ENCODE results near the gene VSTM2A. TPM values are rescaled to one million over a fixed set of nuclear protein-coding genes. Genes with fewer than 3 reads are reported as not detected.
"Not testable (repeated sequence)": the region's sequence is repeated elsewhere in the genome, so short reads cannot be mapped to it uniquely, and the experiment has no call there.

Gene VSTM2A
- total RNA-seq, result 10 to 100 TPM in 1 of 5 donors, under 1 TPM in 1, not detected in 3; 0.29 to 13.6 TPM
- polyA plus RNA-seq, result 1 to 10 TPM in 1 of 3 donors, under 1 TPM in 2; 0.23 to 5.8 (median 0.68) TPM
- long read RNA-seq, donor 1, partial matches to known transcripts, result 0 of 2 reads
- long read RNA-seq, donor 1, other reads (novel, unspliced or antisense), result 0 of 2 reads
- long read RNA-seq, donor 2, partial matches to known transcripts, result 0 of 3 reads
- long read RNA-seq, donor 2, other reads (novel, unspliced or antisense), result 0 of 3 reads
- long read RNA-seq, donor 3, transcript VSTM2A-201 (4 exons, 3,401 nt), result major isoform, 5 of 7 reads
- long read RNA-seq, donor 3, partial matches to known transcripts, result 0 of 7 reads
- long read RNA-seq, donor 3, other reads (novel, unspliced or antisense), result 0 of 7 reads
- long read RNA-seq, donor 4, result 0 reads
- long read RNA-seq, donor 5, transcript VSTM2A-201 (4 exons, 3,401 nt), result major isoform, 14 of 14 reads
- long read RNA-seq, donor 5, partial matches to known transcripts, result 0 of 14 reads
- long read RNA-seq, donor 5, other reads (novel, unspliced or antisense), result 0 of 14 reads
- long read RNA-seq, donor 6, transcript VSTM2A-201 (4 exons, 3,401 nt), result major isoform, 10 of 20 reads
- long read RNA-seq, donor 6, partial matches to known transcripts, result 8 of 20 reads
- long read RNA-seq, donor 6, other reads (novel, unspliced or antisense), result 0 of 20 reads
- long read RNA-seq, donor 7, result 0 reads
- long read RNA-seq, donor 8, transcript VSTM2A-201 (4 exons, 3,401 nt), result major isoform, 9 of 12 reads
- long read RNA-seq, donor 8, partial matches to known transcripts, result 0 of 12 reads
- long read RNA-seq, donor 8, other reads (novel, unspliced or antisense), result 0 of 12 reads
- long read RNA-seq, donor 9, partial matches to known transcripts, result 0 of 4 reads
- long read RNA-seq, donor 9, other reads (novel, unspliced or antisense), result 0 of 4 reads
- long read RNA-seq, donor 10, result 0 reads

GRCh38 chr7:54541669-54542625 lies at the start of gene VSTM2A:
VSTM2A (plus strand) TSS chr7:54542375; CDS start chr7:54542731, 356 bp downstream.
- Histone ChIP-seq H3K4me3 (peak within 1 kb of the TSS; percentile 32 to 41 (median 38)), H3K27ac (no peak within 1 kb of the TSS), H3K4me1 (peaks cover 0 to 39% (median 21%) of the 10 kb centered on the region in 4 donors), H3K36me3 (no peaks in the 10 kb centered on the region), H3K9me3 (peaks cover 0 to 13% (median 4%) of the 10 kb centered on the region in 4 donors), H3K27me3 (peaks cover 4 to 63% (median 43%) of the 10 kb centered on the region in 3 donors)
- intact Hi-C loops (cut with DNase I; ENCODE audit: low total_unique reads), result no loop called here
- TF ChIP-seq POLR2A (IDR thresholded peaks at IDR 0.05) (no peak), POLR2AphosphoS5 (IDR thresholded peaks at IDR 0.05) (no peak), CTCF (IDR thresholded peaks at IDR 0.05) (no peak), EP300 (IDR thresholded peaks at IDR 0.05) (no peak)
- 4 to 6% (median 5%) methylated on average over 30 to 64 of the region's 64 CpGs for WGBS, 5 donors
- DNase-seq, result peak in 1 of 2 donors; percentile 69

GRCh38 chr7:54504531-54504930 lies 37.6 kb upstream of the VSTM2A start:
- not testable (repeated sequence) for DNase-seq

GRCh38 chr7:54529568-54529967 lies 12.6 kb upstream of the VSTM2A start:
- intact Hi-C loops (cut with DNase I; ENCODE audit: low total_unique reads), result no loop called here
- no peak for DNase-seq
- Histone ChIP-seq H3K4me1 (no peaks in the 10 kb centered on the region), H3K27me3 (no peaks in the 10 kb centered on the region), H3K36me3 (no peaks in the 10 kb centered on the region), H3K9me3 (peaks cover 0 to 12% (median 3%) of the 10 kb centered on the region in 4 donors), H3K27ac (no peak overlapping the region), H3K4me3 (no peak overlapping the region)
- 23 to 36% (median 26%) methylated on average over 1 of the region's 1 CpG for WGBS, 5 donors
- TF ChIP-seq POLR2A (IDR thresholded peaks at IDR 0.05) (no peak), POLR2AphosphoS5 (IDR thresholded peaks at IDR 0.05) (no peak)

More at GRCh38 chr7:54504531-54504930, 37.6 kb upstream of the VSTM2A start:
- WGBS, 5 donors, result 77 to 91% (median 87%) methylated on average over 6 to 12 of the region's 12 CpGs
- H3K9me3 ChIP-seq; H3K4me1 ChIP-seq; intact Hi-C loops (cut with DNase I; ENCODE audit: low total_unique reads); H3K36me3 ChIP-seq; H3K27me3 ChIP-seq; H3K4me3 ChIP-seq; H3K27ac ChIP-seq: not testable (repeated sequence)

GRCh38 chr7:54538122-54538521 lies 4.1 kb upstream of the VSTM2A start:
- peaks cover 0 to 5% (median 2%) of the 10 kb centered on the region in 4 donors for H3K9me3 ChIP-seq
- H3K27me3 ChIP-seq, result peaks cover 0 to 25% (median 15%) of the 10 kb centered on the region in 3 donors
- intact Hi-C loops (cut with DNase I; ENCODE audit: low total_unique reads), result no loop called here
- no peak overlapping the region for H3K27ac ChIP-seq
- 29 to 45% (median 42%) methylated on average over 3 of the region's 3 CpGs for WGBS, 5 donors
- H3K36me3 ChIP-seq, result no peaks in the 10 kb centered on the region
- H3K4me1 ChIP-seq, result peaks cover 0 to 17% (median 13%) of the 10 kb centered on the region in 4 donors
- no peak overlapping the region for H3K4me3 ChIP-seq
- DNase-seq, result no peak
- TF ChIP-seq POLR2AphosphoS5 (IDR thresholded peaks at IDR 0.05) (no peak), EP300 (IDR thresholded peaks at IDR 0.05) (no peak), CTCF (IDR thresholded peaks at IDR 0.05) (no peak), POLR2A (IDR thresholded peaks at IDR 0.05) (no peak)
